ENCODE data around the gene MMP15. TPM values are rescaled to one million over a fixed set of nuclear protein-coding genes. Genes with fewer than 3 reads are reported as not detected.
"Not testable (repeated sequence)": the region's sequence is repeated elsewhere in the genome, so short reads cannot be mapped to it uniquely, and the experiment has no call there.

MMP15 gene
- total RNA-seq, 5 donors from 2014 or later (not counting 1 experiment from before 2014, with no cell fraction given), result 0.30 to 1.3 (median 0.85) TPM

- Mint-ChIP-seq H3K4me3 (no peak overlapping the region), H3K27ac (no peak overlapping the region), H3K36me3 (no peaks in the 10 kb centered on the region), H3K27me3 (peaks cover 0 to 5% of the 10 kb centered on the region in 2 donors), H3K9me3 (no peaks in the 10 kb centered on the region), H3K4me1 (peaks cover under 1 to 15% (median 1%) of the 10 kb centered on the region in 3 donors)
- H3K9me3 ChIP-seq, result no peaks in the 10 kb centered on the region
- peaks cover 0 to 24% of the 10 kb centered on the region in 2 experiments for H3K27me3 ChIP-seq (replicated peaks in 1 of 2; ENCODE audit: control insufficient read depth in 2 of 2, extremely low read depth in 1 of 2, insufficient read depth in 2 of 2, low read length in 1 of 2)
- ATAC-seq (replicated peaks in 1 of 4) (no peak), DNase-seq (no peak)
- WGBS (ENCODE audit: insufficient coverage), result 92% methylated on average over 5 of the region's 15 CpGs
- POLR2A ChIA-PET, result interaction anchor here in 1 of 2 donors (0.7 kb wide), 1 partner anchor 1972 kb away, joined by 3 read pairs; no protein-coding TSS in a partner anchor
- H3K4me3 ChIP-seq (ENCODE audit: control insufficient read depth in 1 of 2, extremely low read depth in 1 of 2, low read length in 1 of 2), result no peak overlapping the region
- peaks cover 0 to 7% of the 10 kb centered on the region in 2 experiments for H3K4me1 ChIP-seq (ENCODE audit: control insufficient read depth in 1 of 2, extremely low read depth in 1 of 2, insufficient read depth in 2 of 2, low read length in 2 of 2)
- H3K27ac ChIP-seq (ENCODE audit: low read length), result no peak overlapping the region
- CTCF ChIA-PET, result interaction anchor here in 1 of 2 donors (0.7 kb wide), 1 partner anchor 106 kb away, joined by 3 read pairs; no protein-coding TSS in a partner anchor
- H3K36me3 ChIP-seq (ENCODE audit: control insufficient read depth in 2 of 2, extremely low read depth in 1 of 2, insufficient read depth in 1 of 2, low read length in 1 of 2), result no peaks in the 10 kb centered on the region
Measured at GRCh38 chr16:58094791-58095574, 69.4 kb downstream of the MMP15 start.

GRCh38 chr16:58095575-58095960 lies 70.0 kb downstream of the MMP15 start:
- H3K27ac Mint-ChIP-seq; H3K27ac ChIP-seq (ENCODE audit: low read length); DNase-seq; H3K4me1 ChIP-seq (ENCODE audit: control insufficient read depth in 1 of 2, extremely low read depth in 1 of 2, insufficient read depth in 2 of 2, low read length in 2 of 2); H3K36me3 ChIP-seq (ENCODE audit: control insufficient read depth in 2 of 2, extremely low read depth in 1 of 2, insufficient read depth in 1 of 2, low read length in 1 of 2); ATAC-seq (replicated peaks in 1 of 4); POLR2A ChIA-PET; H3K4me3 ChIP-seq (ENCODE audit: control insufficient read depth in 1 of 2, extremely low read depth in 1 of 2, low read length in 1 of 2); H3K4me3 Mint-ChIP-seq; H3K9me3 ChIP-seq; H3K36me3 Mint-ChIP-seq; H3K9me3 Mint-ChIP-seq; H3K27me3 Mint-ChIP-seq: not testable (repeated sequence)
- peaks cover 0 to 24% of the 10 kb centered on the region in 2 experiments for H3K27me3 ChIP-seq (replicated peaks in 1 of 2; ENCODE audit: control insufficient read depth in 2 of 2, extremely low read depth in 1 of 2, insufficient read depth in 2 of 2, low read length in 1 of 2)
- WGBS (ENCODE audit: insufficient coverage), result 90% methylated on average over 2 of the region's 6 CpGs
- CTCF ChIA-PET, result interaction anchor here in 1 of 2 donors (0.7 kb wide), 1 partner anchor 107 kb away, joined by 3 read pairs; no protein-coding TSS in a partner anchor
- H3K4me1 Mint-ChIP-seq, result peaks cover 0 to 15% (median 0%) of the 10 kb centered on the region in 3 donors

- Histone ChIP-seq H3K27ac (ENCODE audit: low read length) (no peak overlapping the region), H3K4me3 (ENCODE audit: control insufficient read depth in 1 of 2, extremely low read depth in 1 of 2, low read length in 1 of 2) (no peak overlapping the region), H3K9me3 (no peaks in the 10 kb centered on the region), H3K4me1 (ENCODE audit: control insufficient read depth in 1 of 2, extremely low read depth in 1 of 2, insufficient read depth in 2 of 2, low read length in 2 of 2) (peaks cover 0 to 7% of the 10 kb centered on the region in 2 experiments), H3K27me3 (replicated peaks in 1 of 2; ENCODE audit: control insufficient read depth in 2 of 2, extremely low read depth in 1 of 2, insufficient read depth in 2 of 2, low read length in 1 of 2) (peaks cover 0 to 24% of the 10 kb centered on the region in 2 experiments), H3K36me3 (ENCODE audit: control insufficient read depth in 2 of 2, extremely low read depth in 1 of 2, insufficient read depth in 1 of 2, low read length in 1 of 2) (no peaks in the 10 kb centered on the region)
- ChIA-PET POLR2A (no interaction called here), CTCF (interaction anchor here in 1 of 2 donors (0.6 kb wide), 1 partner anchor 69 kb away, joined by 3 read pairs; no protein-coding TSS in a partner anchor)
- H3K4me1 Mint-ChIP-seq, result peaks cover 2 to 15% (median 3%) of the 10 kb centered on the region in 3 donors
- no peak overlapping the region for H3K4me3 Mint-ChIP-seq
- DNase-seq (no peak), ATAC-seq (replicated peaks in 1 of 4) (no peak)
- H3K27ac Mint-ChIP-seq, result no peak overlapping the region
- no peaks in the 10 kb centered on the region for H3K36me3 Mint-ChIP-seq
- no peaks in the 10 kb centered on the region for H3K9me3 Mint-ChIP-seq
- H3K27me3 Mint-ChIP-seq, result peaks cover 0 to 5% of the 10 kb centered on the region in 2 donors
- 57% methylated on average over 1 of the region's 2 CpGs for WGBS (ENCODE audit: insufficient coverage)
Measured at GRCh38 chr16:58096249-58096648, 70.7 kb downstream of the MMP15 start.

Other genes starting within 250 kb of the MMP15 start
- gene KIFC3, start 223.3 kb upstream of the MMP15 start, total RNA-seq, result 1 to 10 TPM in 4 of 5 donors, under 1 TPM in 1; 0.78 to 4.1 (median 2.7) TPM
- not detected for gene CNGB1, start 54.6 kb upstream of the MMP15 start, total RNA-seq
- 10 to 100 TPM; 14.9 to 25.4 (median 20.4) TPM for gene ZNF319, start 25.1 kb upstream of the MMP15 start, total RNA-seq
- gene USB1, start 24.3 kb upstream of the MMP15 start, total RNA-seq, result 10 to 100 TPM; 31.7 to 44.2 (median 41.3) TPM
- 100 to 1,000 TPM in 1 of 5 donors, 10 to 100 TPM in 4; 27.4 to 105 (median 33.1) TPM for gene CFAP20, start 103.6 kb downstream of the MMP15 start, total RNA-seq
- 10 to 100 TPM; 51.9 to 62.4 (median 55.0) TPM for gene CSNK2A2, start 172.4 kb downstream of the MMP15 start, total RNA-seq

Measured in T-cell (primary cell).